Measurements from ENCODE around the gene GMDS. TPM values are rescaled to one million over a fixed set of nuclear protein-coding genes. Genes with fewer than 3 reads are reported as not detected.

The GMDS gene
- total and polyA plus RNA-seq, 2 of the 13 experiments (the other 11 are each of a cell fraction or from before 2014, with no cell fraction given) = 64.4 to 112 TPM

- TF ChIP-seq DMTF1 (CRISPR knock-in tag; IDR thresholded peaks at IDR 0.05) (no peak), ZNF451 (CRISPR knock-in tag; IDR thresholded peaks at IDR 0.05) (no peak), CREB1 (IDR thresholded peaks at IDR 0.05) (no peak), CREB1 (CRISPR knock-in tag; IDR thresholded peaks at IDR 0.05) (peak; percentile 57), ZNF501 (CRISPR knock-in tag; IDR thresholded peaks at IDR 0.05) (no peak), TBX3 (IDR thresholded peaks at IDR 0.05; ENCODE audit: borderline replicate concordance) (no peak), ZBTB39 (CRISPR knock-in tag; IDR thresholded peaks at IDR 0.05) (no peak), ZBTB42 (CRISPR knock-in tag; IDR thresholded peaks at IDR 0.05) (no peak), ZNF251 (CRISPR knock-in tag; IDR thresholded peaks at IDR 0.05) (no peak), MXD3 (CRISPR knock-in tag; IDR thresholded peaks at IDR 0.05) (no peak), MEIS2 (CRISPR knock-in tag; IDR thresholded peaks at IDR 0.05) (0 out of 2 replicates have a peak, but pooled peaks have one; percentile 46), ATRX (CRISPR knock-in tag; IDR thresholded peaks at IDR 0.05; ENCODE audit: borderline replicate concordance) (no peak), GABPB1 (CRISPR knock-in tag; IDR thresholded peaks at IDR 0.05) (no peak), MZF1 (CRISPR knock-in tag; IDR thresholded peaks at IDR 0.05; ENCODE audit: borderline replicate concordance) (no peak), ETS1 (CRISPR knock-in tag; IDR thresholded peaks at IDR 0.05) (no peak), ZNF672 (CRISPR knock-in tag; IDR thresholded peaks at IDR 0.05) (no peak), ZNF335 (CRISPR knock-in tag; IDR thresholded peaks at IDR 0.05) (no peak), KLF11 (CRISPR knock-in tag; IDR thresholded peaks at IDR 0.05) (no peak), NFKBIZ (CRISPR knock-in tag; IDR thresholded peaks at IDR 0.05) (peak; percentile 72; the same call in 1 of the 2 replicates), BRF2 (CRISPR knock-in tag; IDR thresholded peaks at IDR 0.05) (no peak), MEIS1 (CRISPR knock-in tag; IDR thresholded peaks at IDR 0.05; ENCODE audit: borderline replicate concordance) (peak; percentile 86), KLF15 (CRISPR knock-in tag; IDR thresholded peaks at IDR 0.05; ENCODE audit: borderline replicate concordance) (no peak), AKAP8 (CRISPR knock-in tag; IDR thresholded peaks at IDR 0.05) (no peak), ZFP62 (CRISPR knock-in tag; IDR thresholded peaks at IDR 0.05) (no peak), ELF4 (CRISPR knock-in tag; IDR thresholded peaks at IDR 0.05; ENCODE audit: borderline replicate concordance) (no peak; the same call in 1 of the 2 replicates), HNRNPK (IDR thresholded peaks at IDR 0.05; ENCODE audit: low read depth, low read length, poor library complexity, severe bottlenecking) (no peak)
These were observed 13.6 kb upstream of the GMDS start (continued) for GRCh38 chr6:2259002-2259494.
